NCI-H128 (cell line): ENCODE results near the gene RAB31.
"Not testable (repeated sequence)": the region's sequence is repeated elsewhere in the genome, so short reads cannot be mapped to it uniquely, and the experiment has no call there.

Source experiments
- DNase-seq: peaks from one replicate; lab custom pipeline; 2025; ENCODE audit not compliant: unreplicated experiment; lab: John Stamatoyannopoulos, UW

Gene RAB31

DNA sequence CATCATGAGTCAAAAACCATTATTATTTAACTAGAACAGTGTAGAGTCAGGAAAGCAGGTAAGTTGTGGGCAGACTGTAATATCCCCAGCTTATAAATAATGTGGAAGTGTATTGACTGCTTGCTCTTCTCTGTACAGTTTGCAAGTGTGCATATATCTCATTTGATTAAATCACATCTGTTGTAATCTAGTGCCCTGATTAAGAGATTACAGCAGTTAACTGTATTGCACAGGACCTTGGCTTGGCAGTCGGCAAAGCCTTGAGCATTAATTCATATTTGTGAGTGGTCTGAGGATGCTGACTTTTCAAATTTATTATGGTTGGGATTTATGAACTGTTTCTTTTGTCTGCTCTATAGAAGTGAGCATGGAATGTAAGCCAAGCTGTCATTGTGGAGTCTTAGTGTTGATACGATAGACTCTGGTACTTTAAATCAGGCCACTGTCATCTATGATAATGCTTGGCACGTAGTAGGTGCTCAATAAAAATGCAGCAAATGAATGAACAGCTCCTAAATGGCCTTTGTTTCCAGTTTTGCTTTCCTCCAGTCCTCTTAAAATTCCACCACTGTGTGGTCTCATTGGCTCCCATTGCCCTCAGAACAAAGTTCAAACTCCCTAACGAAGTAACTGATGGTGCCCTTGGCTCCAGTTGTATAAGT is 48.3 kb downstream of the RAB31 start:
- no peak for DNase-seq

DNA sequence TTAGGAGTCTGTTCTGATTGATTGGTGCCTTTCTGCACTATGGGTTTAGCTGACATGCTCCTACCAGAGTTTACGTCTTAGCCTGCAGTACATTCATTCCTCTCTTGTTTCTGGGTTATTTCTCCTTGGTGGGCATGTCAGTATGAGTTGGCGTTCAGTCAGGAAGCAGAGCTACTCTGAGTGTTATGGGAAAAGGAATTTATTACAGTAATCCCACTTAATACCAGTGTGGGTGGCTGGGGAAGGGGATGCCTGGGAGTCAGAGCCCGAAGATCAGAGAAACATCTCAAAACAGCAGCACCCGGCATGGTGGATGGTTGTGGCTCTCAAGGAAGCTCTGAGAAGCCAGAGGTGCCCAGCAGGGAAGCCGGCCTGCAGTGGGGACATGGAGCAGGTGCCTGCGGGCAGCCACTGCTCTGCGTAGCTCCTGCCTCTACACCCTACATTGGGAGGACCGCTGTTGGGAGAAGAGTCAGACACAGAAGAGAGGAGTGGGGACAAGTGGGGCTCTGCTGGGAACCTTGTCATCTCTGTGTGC is 48.9 kb downstream of the RAB31 start:
- DNase-seq = no peak

- no peak for DNase-seq
Observed at GRCh38 chr18:9757827-9758621, 49.9 kb downstream of the RAB31 start.

DNA sequence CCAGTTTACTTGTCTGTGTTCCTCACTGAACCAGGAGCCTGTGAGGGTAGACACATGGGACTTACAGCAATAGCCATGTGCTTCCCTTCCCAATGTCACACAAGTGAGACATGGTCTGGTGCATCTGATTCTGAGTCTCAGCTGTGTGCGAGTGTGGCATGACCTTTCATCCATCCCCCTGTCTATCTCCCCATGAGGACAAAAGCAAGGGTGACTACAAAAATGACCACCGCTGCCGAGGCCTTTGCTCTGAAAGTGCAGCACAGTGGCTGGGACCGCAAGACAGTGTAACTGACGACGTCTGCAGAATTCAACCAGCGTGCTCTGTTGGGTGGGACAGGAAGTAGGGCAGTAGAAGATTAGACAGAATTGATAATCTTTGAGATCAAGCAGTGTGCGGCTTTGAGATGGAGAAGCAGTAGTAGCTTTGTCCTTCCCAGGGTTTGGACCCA is 50.5 kb downstream of the RAB31 start:
- no peak for DNase-seq

DNA sequence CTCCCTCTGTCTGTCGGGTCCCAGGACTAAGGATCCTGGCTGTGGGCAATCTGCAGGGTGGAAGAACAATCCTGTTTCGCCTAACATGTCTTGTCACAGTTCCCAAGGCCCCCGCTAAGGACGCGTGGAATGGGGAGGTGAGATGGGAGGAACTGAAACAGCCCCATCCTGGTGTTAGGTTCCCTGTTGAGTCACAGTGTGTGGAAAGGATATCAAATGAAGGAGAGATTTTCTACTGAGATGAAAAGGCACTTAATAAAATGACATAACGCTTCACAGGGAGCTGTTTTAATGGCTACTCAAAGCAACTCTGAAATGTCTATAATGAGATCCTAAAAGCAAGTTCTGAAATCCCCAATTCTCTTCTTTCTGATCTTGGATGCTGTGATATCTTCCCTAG is 52.5 kb downstream of the RAB31 start:
- DNase-seq = no peak

- no peak for DNase-seq
Observed at GRCh38 chr18:9762526-9762925, 54.4 kb downstream of the RAB31 start.

DNA sequence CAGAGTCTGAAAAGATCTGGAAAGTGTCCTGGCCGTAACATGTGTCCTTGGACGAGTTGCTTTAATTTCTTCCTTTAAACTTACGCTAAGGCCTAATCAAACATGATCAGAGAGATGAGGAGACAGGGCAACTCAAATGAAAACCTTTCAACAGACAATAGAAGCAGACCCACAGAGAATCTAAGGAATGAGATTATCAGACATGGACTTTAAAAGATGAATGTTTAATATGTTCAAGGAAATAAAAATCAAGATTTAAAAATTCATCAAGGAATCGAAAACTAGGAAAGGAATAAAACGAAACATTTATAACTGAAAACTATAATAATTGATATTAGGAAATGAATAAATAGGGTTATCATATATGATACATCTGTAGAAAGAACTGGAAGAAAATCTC is 55.1 kb downstream of the RAB31 start:
- no peak for DNase-seq

GRCh38 chr18:9764011-9764481 is 55.9 kb downstream of the RAB31 start:
- DNase-seq = no peak

DNA sequence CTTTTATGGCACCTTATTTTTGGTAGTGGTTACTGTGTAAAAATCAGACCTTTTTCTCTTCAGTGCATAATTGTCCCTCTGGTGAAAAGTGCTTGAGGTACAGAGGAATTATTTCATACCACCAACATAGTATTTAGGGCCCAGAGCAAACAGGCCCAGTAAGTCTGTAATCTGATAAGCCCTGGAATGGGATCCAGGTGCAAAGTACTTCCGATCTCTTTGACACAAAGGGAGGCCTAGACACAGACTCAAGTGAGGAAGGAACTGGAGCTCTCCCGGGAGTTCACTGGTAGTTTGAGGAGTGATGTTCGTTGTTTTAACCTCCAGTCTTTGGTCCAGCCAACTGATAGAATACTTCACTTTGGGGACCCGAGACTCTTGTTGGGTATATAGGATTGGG is 57.4 kb downstream of the RAB31 start:
- DNase-seq = no peak

- no peak for DNase-seq
Observed at GRCh38 chr18:9766076-9766481, 58.0 kb downstream of the RAB31 start.

DNA sequence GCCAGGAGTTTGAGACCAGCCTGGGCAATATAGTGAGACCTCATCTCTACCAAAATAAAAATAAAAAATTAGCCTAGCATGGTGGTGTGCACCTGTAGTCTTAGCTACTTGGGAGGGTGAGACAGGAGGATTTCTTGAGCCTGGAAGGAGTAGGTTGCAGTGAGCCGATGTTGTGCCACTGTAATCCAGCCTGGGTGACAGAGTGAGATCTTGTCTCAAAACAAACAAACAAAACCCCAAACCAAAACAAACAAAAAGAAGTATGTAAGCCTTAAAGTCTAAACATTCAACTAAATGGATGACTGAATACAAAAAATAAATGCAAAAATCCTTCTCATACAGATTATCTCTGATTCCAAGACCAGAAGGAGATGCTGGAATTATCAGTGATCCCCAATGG is 58.6 kb downstream of the RAB31 start:
- no peak for DNase-seq

DNA sequence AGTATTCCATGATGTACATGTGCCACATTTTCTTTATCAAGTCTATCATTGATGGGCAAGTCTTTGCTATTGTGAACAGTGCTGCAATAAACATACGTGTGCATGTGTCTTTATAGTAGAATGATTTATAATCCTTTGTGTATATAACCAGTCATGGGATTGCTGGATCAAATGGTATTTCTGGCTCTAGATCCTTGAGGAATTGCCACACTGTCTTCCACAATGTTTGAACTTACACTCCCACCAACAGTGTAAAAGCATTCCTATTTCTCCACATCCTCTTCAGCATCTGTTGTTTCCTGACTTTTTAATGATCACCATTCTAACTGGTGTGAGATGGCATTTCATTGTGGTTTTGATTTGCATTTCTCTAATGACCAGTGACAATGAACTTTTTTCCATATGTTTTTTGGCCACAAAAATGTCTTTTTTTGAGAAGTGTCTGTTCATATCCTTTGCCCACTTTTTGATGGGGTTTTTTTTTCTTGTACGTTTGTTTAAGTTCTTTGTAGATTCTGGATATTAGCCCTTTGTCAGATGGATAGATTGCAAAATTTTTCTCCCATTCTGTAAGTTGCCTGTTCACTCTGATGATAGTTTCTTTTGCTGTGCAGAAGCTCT is 60.1 kb downstream of the RAB31 start:
- DNase-seq = not testable (repeated sequence)

- not testable (repeated sequence) for DNase-seq
Observed at GRCh38 chr18:9770111-9770510, 62.0 kb downstream of the RAB31 start.

DNA sequence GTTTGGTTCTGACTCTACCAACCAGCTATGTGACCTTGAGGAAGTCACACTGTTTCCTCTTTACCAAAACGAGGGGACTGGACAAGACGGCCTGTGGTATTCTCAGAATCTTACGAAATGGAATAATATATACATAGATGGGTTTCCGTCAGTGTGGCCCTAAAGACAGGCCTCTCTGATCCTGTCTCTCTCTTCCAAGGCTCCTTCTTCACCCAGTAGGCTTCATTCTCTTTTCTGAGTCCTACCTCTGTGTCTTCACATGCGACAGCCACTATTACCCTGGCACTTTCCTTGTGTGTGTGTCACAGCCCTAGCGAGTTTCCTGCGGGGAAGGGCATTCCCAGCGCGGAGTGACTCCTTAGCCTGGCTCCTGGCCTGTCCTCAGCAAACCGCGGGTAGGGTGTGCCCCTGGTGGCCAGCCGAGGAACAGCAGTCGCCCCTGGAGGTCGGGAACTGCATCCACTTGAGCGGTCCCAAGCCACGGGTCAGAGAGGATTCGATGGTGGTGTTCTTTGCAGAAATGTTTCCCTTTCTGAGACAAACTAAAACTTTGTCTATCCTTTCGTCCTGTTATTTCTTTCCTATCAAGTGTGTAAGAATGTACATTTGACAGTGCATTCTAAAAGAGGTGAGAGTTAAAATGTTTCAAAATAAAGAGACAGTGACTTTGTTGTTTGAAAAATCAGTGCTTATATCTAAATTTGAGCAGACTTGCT is 63.3 kb downstream of the RAB31 start:
- DNase-seq = no peak

- no peak for DNase-seq
Observed at GRCh38 chr18:9771977-9772660, 64.0 kb downstream of the RAB31 start.

DNA sequence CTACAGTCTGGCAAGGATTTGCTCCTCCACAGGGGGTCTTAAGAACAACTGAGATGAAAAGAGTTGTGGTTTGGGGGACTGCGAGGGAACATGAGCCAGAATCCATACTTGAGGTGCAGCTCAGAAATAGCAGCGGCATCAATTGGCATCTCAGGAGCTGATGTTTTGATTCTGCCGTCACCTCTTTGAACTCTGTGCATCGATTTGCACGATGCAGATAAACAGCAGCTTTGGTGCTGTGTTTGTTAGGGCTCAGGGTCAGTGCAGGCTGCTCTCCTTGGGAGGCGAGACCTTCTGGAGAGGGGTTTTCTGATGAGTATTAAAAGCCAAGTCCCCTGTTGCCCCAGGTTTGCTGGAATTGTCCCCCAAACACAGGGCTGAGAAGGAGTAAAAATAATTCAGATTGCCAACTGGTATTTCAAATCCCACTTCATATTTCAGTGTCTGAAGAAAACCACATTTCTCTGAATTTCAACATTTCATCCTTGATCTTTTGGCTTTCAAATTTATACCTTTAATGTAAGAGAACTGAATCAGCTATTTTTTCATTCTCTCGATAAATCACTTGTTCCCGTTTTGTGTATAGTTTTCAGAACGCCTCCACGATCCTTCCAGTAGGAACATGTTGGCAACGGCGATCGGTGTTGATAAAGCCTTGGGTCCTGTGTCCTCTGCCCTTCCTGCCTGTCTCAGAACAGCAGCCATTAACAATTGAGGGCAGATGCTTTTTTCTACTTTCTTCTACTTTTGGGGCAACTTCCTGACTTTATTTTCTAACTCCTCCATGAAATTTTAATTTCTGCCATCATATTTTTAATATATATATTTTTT is 65.0 kb downstream of the RAB31 start:
- no peak for DNase-seq

- no peak for DNase-seq
Observed at GRCh38 chr18:9774150-9774549, 66.0 kb downstream of the RAB31 start.

GRCh38 chr18:9775178-9775577 is 67.1 kb downstream of the RAB31 start:
- no peak for DNase-seq

DNA sequence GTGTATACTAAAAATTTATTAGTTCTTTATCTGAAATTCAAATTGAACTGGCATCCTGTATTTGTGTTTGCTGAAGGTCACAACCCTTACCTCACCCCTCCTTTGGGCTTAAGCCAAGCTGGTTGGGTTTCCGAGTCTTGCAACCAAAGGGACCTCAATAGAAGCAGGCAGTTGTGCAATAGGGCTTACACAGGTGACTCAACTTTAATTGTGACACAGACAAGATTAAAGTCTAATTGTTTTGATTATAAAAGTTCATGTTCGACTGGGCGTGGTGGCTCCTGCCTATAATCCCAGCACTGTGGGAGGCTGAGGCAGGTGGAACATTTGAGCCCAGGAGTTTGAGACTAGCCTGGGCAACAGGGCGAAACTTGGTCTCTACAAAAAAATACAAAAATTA is 71.5 kb downstream of the RAB31 start:
- no peak for DNase-seq
